GM11168 (cell line): ENCODE results near the gene RPP21.

Experiments
- in situ Hi-C: fragments of 300-500 bp; cut with MboI; formaldehyde crosslinking; loops from one replicate; pipeline ENCODE4 v1.12.0; 2022; ENCODE audit warnings: low sequenced_read_pairs; ENCODE audit not compliant: unreplicated experiment

RPP21 gene

DNA sequence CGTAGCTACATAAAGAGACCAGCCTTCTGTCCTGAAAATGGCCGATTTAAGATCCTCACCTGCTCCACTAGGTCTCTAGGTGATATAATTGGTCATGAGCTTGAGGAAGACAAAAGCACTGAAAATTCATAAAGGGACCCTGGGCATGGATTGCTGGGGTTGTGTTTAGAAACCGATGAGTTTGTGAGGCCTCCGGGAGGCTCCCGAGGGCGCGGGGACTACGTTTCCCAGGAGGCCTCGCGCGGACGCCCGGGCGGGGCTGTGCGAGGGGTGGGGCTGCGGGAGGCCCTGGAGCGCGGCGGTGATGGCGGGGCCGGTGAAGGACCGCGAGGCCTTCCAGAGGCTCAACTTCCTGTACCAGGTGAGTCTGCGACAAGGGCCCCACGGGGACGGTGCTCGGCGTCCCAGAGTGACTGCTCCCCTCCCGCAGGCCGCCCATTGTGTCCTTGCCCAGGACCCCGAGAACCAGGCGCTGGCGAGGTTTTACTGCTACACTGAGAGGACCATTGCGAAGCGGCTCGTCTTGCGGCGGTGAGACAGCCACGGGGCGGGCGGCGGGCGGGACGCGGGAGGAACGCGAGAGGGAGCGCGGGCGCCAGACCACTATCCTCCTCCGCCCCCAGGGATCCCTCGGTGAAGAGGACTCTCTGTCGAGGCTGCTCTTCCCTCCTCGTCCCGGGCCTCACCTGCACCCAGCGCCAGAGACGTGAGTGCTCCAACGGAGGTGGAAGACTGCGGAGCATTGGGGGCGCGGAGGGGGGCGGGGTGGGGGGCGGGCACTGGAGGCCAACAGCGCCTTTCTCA lies at the start of gene RPP21:
TSS of gene RPP21 (plus strand) at position 289 of the 804 bp plus-strand sequence. CDS start at position 305, 16 bp downstream.
- in situ Hi-C loops = no loop called here

DNA sequence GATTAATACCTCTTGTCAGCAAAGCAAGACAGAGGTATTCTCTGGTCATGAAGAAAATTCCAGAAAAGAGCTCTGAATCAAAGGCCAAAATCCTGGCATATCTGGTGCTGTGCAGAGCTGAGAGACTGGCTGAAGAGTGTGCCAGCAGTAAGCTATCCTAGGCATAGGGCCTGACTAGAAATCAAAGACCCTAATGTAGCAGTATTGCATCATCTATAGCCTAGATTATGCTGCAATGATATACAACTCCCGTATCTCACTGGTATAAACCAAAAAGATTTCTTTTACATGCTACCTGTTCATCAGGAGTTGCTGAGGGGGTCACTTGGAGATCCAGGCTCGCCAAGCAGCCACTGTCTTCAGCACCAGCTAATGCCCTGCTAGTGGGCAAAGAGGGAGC lies 49.1 kb upstream of the RPP21 start:
- in situ Hi-C loops = no loop called here

DNA sequence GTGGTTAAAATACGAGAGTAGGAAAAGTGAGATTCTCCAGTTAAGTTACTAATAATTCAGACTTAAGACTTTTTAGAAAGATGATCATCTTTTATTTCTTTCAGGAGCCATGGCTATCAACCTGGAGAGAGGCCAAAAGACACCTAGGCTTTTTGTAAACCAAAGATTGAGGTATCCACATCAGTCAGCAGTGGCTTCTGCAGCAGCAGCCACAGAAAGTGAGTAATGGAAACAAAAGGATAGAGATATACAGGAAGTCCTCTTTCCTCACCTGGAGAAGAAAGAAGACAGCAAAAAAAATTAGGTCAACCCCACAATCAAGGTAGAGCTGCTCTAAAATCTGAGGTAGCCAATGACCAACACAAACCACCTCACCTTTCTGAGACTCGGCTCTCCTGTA lies 41.0 kb upstream of the RPP21 start:
- in situ Hi-C loops = no loop called here

DNA sequence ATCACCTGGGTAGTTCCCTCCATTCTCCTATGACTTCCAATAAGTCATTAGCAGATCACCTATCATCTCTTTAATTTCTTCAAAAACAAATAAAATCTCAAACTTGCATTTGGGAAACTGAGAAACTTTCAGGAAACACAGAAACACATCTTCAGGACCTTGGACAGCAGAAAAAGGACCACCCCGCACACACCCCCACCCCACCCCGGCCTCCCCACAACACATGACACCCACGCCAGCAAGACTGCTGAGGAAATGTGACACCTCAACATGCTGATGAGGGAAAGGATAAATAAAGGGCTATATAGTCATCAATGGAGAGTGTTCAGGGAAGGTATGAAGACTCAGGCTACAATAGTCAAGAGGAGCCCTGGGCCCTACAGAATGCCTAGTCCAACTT lies 33.9 kb upstream of the RPP21 start:
- in situ Hi-C loops = no loop called here

DNA sequence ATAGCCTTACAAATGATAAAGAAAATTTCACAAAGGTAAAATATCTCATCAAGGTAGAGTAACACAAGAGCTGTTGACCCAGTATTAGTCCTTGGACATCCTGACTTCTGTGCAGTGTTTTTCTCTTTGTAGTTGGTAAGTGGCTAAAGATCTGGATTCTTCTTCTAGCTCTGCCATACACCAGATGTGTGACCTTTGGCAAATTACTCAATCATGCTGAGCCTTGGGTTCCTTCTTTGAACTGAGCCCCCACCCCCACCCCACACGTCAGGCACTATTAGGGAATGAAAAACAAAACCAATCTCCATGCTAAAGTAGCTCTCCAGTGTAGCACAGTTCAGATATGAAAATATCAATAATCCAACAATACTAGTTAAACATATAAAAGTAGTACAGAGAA lies 33.3 kb upstream of the RPP21 start:
- in situ Hi-C loops = no loop called here

DNA sequence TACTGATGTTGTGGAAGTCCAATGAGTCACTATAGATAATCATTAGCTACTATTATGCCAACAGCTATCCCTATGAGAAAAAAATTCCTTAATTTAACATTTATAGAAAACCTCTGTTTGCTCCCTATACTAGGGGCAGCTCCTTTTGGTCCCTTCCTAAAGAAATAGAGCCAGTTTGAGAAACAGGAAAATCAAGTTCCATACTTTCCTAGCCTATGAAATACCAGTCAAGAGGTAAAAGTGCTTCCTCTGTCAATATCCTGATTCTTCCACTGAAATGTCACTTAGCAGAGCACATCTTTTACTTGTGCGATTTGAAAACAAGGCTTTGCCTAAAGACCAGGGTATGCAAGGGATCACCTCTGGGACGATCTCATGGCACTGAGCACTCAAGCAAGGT lies 32.7 kb upstream of the RPP21 start:
- in situ Hi-C loops = no loop called here

DNA sequence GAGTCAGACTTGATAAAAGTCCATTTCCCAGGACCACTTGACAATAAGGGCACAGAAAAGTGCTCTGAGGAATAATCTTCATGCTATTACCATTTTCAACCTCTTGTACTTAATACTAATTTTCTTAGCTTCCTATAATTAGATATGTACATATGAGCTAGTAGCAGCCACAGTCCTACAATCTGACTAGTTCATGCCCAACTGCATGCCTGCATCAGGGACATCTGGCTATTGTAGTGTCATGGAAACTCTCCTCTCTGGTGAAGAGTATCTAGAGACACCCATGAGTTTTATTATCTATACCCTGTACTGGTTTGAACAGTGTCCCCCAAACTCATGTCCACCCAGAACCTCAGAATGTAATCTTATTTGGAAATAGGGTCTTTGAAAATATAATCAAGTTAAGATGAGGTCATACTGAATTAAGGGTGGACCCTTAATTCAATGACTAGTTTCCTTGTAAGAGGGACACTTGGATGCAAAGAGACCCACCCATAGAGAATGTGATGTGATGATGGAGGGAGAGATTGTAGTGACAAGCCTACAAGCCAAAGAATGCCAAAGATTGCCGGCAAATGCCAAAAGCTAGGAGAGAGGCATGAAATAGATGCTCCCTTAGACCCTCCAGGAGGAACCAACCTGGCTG lies 32.2 kb upstream of the RPP21 start:
- in situ Hi-C loops = no loop called here

DNA sequence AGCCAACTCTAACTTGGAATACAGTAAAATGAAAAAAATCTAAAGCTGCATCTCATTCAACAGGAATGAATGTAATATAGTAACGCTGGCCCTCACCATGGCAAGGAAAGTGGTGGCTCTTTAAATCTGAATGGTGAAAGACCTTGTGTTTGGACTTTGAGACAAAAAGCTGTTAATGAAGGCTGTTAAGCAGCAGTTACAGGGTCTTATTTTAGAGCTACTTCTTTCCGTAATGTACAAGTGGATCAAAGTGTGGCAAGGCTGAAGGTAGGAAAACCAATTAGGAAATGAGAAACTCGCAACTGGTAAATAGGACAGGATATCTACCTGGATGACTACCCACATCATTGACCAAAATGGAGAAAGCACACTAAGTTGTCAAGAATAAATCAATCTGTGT lies 29.8 kb upstream of the RPP21 start:
- in situ Hi-C loops = no loop called here

DNA sequence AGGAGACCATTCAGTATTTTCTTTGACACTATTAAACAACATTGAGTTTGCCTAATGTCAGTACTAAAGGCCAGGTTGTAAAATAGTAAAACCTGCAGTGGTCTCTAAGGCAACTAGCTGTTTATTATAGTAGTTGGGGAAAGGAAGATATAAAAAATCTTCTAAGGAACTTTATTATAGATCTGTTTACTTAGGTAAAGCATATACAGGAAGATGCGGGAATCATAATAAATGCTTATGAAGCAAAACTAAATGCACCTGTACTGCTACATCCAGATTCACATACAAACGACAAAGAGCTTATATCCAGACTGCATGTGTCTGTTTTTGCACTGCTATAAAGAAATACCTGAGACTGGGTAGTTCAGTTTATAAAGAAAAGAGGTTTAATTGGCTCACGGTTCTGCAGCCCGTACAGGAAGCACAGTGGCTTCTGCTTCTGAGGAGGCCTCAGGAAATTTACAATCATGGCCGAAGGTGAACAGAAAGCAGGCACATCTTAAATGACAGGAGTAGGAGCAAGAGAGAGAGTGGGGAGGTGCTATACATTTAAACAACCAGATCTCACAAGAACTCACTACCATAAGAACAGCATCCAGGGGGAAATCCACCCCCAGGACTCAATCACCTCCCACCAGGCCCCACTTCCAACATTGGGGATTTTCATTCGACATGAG lies 26.9 kb upstream of the RPP21 start:
- in situ Hi-C loops = no loop called here

DNA sequence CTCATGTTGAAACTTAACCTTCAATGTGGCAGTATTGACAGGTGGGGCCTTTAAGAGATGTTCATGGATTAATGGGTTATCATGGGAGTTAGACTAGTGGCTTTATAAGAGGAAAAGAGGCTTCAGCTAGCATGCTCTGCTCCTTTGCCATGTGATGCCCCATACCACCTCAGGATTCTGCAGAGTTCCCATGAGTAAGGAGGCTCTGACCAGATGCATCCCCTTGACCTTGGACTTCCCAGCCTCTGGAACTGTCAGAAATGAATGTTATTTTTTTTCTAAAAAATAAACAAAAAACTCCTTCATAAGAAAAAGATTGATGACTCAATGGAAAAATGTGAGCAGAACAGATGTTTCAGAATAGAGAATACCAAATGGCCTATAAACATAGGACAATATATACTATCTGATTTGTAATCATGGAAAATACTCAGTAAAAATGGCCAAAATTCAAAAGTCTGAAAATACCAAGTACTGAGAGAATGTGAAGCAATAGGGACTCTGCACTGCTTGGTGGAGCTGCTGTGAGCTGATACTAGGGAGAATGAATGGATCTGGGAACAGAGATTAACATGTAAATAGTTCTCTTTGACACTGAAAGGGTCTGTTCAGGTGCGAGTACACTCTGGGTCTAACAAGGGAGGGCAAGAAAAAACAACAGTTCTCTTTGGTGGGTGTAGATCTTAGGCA lies 25.7 kb upstream of the RPP21 start:
- in situ Hi-C loops = no loop called here

DNA sequence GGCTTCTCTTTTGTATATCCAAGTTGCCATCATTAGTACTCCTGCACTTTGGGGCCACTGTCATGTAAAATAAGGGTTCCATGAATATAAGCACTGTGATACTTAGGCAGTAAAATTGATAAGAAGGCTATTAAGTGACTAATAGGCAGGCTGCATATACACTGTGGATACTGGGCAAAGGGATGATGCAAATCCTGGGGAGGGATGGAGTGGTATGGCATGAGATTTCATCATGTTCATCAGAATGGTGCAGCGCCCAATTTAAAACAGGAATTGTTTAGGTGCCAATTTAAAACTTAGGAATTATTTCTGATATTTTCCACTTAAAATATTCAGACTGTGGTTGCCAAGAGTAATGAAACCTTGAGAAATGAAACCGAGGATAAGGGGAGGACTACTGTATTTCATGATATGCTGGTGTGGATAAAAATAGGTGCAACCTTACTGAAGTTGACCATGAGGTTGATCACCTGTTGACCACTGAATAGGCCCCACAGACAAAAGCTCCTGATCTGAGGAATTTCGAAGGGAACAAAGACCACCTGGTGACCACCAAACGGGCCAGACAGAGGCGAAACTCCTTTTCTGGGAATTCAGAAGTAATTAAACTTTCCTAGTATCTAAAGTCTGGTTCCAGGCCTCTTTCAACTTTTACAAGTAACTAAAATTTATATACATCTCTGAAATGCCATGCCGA lies 23.1 kb upstream of the RPP21 start:
- in situ Hi-C loops = no loop called here

DNA sequence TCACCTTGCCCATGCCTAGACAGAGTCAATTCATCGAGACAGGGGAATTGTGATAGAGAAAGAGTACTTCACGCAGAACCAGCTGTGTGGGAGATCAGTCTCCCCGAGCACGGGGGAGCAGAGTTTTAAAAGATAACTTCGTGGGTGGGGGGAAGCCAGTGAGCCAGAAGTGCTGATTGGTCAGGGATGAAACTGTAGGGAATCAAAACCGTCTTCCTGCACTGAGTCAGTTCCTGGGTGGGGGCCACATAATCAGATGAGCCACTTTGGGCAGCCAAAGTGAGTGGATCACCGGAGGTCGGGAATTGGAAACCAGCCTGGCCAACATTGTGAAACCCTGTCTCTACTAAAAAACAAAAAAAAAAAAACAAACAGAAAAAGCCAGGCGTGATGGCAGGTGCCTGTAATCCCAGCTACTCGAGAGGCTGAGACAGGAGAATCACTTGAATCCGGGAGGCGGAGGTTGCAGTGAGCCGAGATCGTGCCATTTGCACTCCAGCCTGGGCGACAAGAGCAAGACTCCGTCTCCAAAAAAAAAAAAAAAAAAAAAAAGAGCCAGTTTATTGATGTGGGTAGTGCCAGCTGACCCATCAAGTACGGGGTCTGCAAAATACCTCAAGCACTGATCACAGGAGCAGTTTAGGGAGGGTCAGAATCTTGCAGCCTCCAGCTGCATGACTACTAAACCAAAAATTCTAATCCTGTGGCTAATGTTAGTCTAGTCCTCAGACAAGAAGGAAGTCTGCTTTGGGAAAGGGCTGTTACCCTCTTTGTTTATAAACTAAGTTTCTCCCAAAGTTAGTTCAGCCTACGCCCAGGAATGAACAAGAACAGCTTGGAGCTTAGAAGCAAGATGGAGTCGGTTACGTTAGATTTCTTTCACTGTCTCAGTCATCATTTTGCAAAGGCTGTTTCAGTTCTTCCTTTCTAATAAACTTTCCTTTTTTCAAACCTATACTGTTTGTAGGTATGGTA lies 22.1 kb upstream of the RPP21 start:
- in situ Hi-C loops = no loop called here

DNA sequence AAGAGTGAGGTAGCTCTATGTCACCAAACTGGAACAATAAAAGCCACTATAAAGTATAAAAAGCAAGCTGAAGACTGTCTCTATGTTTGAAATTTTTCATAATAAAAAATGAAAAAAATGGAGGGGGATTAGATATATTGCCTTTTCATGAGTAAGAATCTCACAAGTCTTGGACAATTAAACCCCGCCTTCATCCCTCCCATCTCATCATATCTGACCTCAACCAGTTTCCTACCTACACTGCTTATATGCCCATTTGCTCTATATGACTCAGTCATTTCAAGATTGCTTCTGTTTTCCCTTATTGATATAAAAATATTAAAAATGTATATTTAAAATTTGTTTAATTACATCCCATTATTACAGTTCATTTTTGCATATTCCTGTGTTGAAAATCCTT lies 21.1 kb upstream of the RPP21 start:
- in situ Hi-C loops = no loop called here

DNA sequence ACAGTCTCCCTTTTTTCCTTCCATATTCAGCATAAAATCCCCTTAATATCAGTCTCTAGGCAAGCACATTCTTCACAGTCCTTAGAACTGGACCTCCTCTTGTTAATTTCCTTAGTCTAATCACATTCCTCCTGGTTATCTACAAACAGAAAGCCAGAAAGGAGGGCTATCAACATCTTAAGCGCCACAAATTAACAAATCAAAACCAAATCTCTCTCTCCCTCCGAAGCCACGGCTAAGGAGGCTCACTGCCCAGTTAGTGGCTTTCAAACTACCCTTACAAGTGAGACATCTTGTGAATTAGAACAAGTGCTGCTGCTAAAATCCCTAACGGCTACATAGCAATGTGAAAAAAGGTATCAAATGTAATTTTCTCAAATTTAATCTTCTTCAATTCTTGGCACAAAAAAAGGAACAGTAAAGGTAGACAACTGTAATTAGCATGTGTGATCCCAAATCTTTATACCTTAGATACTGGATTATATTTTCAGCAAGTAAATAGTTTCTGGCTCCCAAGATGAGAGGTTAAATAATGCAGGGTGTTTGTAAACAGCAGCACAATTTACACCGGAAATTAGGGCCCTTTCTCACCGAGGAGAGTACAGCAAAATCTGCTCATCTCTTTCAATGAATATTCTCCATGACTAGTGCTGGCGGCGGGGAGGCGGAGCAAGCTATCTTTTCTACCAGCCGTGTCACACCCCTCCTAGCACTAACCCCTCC lies 19.6 kb upstream of the RPP21 start:
- in situ Hi-C loops = no loop called here

DNA sequence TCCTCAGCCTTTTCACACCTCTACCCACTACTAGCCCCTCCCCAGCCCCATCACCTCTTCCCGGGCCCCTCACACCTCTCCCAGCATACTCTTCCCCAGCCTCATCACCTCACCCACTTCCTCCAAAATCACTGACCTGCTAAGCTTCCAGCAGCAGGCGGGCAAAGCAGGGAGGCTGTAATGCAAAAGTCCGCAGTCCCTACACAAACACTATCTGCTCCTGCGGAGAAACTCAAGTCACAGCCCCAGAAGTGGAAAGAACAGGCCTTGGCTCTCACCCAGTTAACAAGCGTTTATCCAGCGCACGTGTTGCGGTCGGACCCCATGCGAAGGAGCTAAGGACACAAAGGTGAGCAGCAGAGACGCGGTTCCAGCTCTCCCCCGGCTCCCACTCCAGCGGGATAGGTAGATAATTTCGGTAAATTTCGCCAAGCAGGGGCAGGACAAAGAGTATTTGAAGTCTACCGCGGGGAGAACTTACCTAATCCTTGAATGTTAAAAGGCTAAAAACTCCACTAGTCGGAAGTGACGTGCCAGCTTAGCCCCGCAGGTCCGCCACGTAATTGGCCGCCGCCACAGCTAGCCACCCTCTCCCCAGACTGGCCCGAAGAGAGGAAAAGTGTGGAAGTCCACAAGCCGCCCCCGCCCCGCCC lies 19.0 kb upstream of the RPP21 start:
- in situ Hi-C loops = no loop called here

DNA sequence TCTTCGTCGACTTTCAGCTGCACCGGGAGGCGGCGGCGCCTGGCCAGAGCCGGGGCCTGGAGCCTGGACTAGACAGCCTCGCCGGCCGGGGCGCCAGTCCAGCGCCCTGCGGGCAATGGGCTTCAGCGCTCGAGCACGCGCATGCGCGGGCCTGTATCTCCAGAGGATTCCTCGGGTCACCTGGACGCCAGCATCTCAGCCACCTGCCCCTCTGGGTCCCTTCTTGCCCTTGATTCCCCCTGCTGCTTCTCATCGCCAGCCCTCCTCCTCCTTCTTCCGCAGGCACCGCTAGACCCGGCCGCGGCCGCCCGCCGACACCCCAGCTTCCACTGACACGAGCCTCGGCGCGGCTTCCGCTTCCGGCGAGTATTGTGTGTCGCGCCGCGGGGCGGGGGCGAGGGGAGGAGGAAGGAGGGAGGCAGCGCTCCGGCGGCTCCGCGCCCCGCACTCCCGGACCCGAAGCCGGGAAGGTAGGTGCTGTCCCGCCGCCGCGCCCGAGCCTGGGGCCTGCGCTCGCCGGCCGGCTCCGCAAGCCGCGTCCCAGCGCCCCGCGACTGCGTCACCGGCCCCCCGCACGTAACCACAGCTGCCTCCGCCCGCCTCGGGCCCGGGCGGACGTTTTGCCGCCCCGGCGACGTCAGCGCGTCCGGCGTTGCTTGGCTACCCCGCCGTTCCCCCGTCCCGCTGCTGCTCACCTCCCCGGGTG lies 18.3 kb upstream of the RPP21 start, which contains the start of gene TRIM39:
TSS of gene TRIM39 (plus strand) at position 402 of the 706 bp plus-strand sequence. CDS start 2,391 bp downstream, outside the sequence.
- in situ Hi-C loops = no loop called here

DNA sequence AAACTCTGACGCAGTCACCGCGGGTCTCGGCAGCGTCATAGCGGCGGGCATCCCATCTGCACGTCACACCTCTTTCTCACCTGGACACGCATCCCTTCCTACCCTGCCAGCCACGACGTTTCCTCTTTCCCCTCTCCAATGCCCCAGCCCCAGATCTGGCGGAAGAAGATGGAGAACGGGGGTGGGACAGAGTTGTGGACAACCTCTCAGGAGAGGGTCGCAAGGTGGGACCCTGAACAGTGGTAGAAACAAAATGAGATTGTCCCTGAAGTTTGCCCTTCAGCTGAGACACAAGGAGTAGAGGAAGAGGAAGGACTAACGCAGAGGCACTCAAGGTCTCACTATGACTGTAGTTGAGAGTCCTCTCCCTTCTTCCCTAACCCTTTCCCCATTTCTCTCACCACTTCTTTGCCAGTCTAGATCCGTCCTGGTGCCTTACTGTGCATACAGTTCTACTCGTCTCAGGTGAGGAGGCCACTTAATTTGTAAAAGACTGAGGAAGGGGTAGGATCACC lies 17.7 kb upstream of the RPP21 start:
- in situ Hi-C loops = no loop called here
